G401 (cell line): ENCODE measurements around the gene PKP3. TPM values are rescaled to one million over a fixed set of nuclear protein-coding genes. Genes with fewer than 3 reads are reported as not detected.
"Not testable (repeated sequence)": the region's sequence is repeated elsewhere in the genome, so short reads cannot be mapped to it uniquely, and the experiment has no call there.

Experiments used
- DNase-seq: peaks from one replicate; pipeline ENCODE4 v3.0.0-alpha.2; 2015; ENCODE audit warnings: low spot score
- in situ Hi-C: cut with HindIII; loops from 2 replicates; pipeline ENCODE4 v1.10.0; 2016; ENCODE audit warnings: low sequenced_read_pairs, mixed read lengths
- total RNA-seq: library from RNA; depleted of rRNA; stranded (reverse); fragments of >200 nt; shearing (Covaris generic); gene quantifications from 2 replicates; pipeline ENCODE4 v1.2.3, GENCODE V29; 2014

PKP3 gene
- total RNA-seq, 1 experiment from 2014 or later: 1.1 TPM

DNA sequence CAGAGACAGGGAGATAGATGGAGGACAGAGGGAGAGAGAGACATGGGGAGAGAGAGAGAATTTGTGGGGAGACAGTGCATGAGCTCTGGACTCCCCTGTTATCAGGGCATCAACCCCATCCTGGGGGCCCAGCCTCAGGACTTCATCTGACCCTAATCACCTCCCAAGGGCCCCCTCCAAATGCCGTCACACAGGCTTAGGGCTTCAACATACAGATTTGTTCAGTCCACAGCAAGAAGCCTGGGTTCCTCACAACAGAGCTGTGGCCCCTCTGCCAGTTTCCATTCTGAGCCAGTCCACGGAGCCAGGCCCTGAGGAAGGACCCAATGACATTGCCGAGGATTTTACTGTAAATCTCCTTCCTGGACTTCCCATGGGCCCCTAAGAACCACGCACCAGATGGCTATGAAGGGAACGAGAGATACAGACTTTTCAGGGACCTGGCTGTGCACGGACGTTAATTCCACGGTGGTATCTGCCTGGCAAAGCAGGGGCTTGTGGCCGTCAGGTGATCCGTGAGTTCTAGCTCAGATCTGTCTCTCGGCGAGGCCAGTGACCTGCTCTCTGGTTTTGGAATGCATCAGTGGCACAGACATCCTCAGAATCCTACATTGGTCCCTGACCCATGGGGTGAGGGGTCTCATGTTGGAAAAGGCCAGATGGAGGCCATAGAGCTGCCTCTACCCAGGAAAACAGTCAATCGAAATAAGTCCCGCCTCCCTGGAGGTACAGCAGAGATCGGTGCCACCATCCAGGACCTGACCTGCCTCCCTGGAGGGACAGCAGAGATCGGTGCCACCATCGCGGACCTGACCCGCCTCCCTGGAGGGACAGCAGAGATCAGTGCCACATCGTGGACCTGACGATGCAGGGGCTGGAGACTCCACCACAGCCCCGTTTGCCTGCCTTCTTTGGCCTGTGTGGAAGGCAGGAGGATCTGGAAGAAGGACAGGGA, 33.4 kb upstream of the PKP3 start:
- in situ Hi-C loops: no loop called here
- DNase-seq: no peak

- in situ Hi-C loops: no loop called here
- DNase-seq: no peak
Observed at GRCh38 chr11:362642-363442, 31.2 kb upstream of the PKP3 start.

GRCh38 chr11:363443-363805, 30.6 kb upstream of the PKP3 start:
- DNase-seq, in situ Hi-C loops: not testable (repeated sequence)

GRCh38 chr11:363948-364761, 29.9 kb upstream of the PKP3 start:
- DNase-seq: no peak
- in situ Hi-C loops: no loop called here

DNA sequence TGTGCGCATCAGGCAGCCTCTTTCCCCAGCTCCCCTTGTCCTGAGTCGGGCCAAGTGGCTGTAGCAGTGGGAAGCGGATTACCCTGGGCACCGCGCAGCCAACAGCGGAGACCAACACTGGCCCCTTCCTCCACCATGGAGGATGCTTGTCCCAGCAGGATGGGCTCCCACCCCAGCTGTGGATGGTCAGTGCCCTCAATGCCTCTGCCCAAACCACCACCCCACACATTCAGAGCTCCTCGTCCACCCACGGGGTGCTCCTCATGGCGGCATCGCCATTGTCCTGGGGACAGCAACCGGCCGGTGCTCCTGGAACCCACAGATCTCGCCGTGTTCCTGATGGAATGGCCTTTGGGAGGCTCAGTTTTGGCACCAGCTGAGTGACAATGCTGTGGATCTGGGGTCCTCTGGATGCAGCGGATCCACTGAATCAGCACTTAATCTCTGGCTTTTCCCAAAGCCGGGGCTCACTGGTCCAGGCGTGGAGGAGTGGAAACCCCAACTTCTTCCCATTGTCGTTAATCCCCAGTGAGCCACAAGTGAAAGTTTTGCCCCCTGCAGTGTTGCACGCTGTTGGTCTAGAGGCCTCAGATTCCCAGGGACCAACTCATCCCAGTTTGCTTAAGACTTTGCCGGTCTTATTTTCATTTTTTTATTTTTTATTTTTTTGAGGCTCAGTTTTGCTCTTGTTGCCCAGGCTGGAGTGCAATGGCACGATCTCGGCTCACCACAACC, 28.9 kb upstream of the PKP3 start:
- in situ Hi-C loops: no loop called here
- DNase-seq: no peak

- in situ Hi-C loops: no loop called here
Observed at GRCh38 chr11:365831-366230, 28.2 kb upstream of the PKP3 start.

GRCh38 chr11:367956-368413, 26.0 kb upstream of the PKP3 start:
- no peak for DNase-seq
- in situ Hi-C loops: no loop called here

More at GRCh38 chr11:365831-366230, 28.2 kb upstream of the PKP3 start:
- DNase-seq: no peak

GRCh38 chr11:368414-369335, 25.3 kb upstream of the PKP3 start:
- DNase-seq: no peak
- in situ Hi-C loops: no loop called here

GRCh38 chr11:369336-370018, 24.5 kb upstream of the PKP3 start, which contains the start of gene B4GALNT4:
B4GALNT4 (plus strand) TSS chr11:369499; CDS start chr11:369804, 305 bp downstream.
- in situ Hi-C loops: no loop called here
- peak; percentile 43 for DNase-seq

- in situ Hi-C loops: no loop called here
- no peak for DNase-seq
Observed at GRCh38 chr11:370070-370941, 23.7 kb upstream of the PKP3 start.

GRCh38 chr11:371051-371450, 23.0 kb upstream of the PKP3 start:
- DNase-seq: no peak
- in situ Hi-C loops: no loop called here

DNA sequence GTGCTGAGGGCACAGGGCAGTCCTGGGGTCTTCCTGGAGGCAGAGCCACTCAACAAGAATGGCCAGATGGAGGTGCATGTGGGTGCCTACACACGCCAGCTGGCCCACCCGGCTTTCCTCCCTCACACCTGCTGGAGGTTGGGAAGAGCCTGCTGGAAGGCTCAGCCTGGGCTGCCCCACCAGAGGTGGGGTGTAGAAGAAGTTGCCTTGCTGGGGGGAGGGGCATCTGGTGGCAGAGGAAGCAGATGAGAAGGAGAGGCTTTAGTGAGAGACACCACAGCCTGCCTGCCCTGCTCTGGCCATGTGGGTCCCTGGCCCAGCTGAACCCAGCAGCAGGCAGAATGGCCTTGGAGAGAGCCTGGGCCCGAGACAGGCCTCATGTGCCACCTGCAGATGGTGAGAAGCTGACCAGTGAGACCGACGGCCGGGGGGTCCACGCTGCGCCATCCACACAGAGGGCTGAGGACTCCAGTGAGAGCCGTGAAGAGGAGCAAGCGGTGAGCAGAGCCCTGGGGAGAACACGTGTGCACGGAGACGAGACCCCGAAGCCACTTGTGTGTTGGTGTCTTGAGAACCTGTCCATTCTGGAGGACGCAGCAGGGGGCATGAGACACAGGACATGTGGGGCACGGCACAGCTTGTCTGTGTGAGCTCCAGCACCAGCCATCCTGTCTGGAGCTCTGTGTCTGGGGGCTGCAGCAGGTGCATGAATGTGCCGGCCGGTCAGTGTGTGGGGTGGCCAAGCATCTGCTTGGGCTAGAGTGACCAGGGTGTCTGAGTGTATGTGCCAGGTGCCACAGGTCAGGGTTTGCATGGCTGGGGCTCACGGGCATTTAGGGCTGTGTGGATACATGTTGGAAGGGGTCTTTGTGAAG, 22.1 kb upstream of the PKP3 start:
- in situ Hi-C loops: no loop called here

GRCh38 chr11:372809-373715, 20.9 kb upstream of the PKP3 start:
- DNase-seq: no peak
- in situ Hi-C loops: no loop called here

More for the DNA sequence above, 22.1 kb upstream of the PKP3 start:
- DNase-seq: no peak
